ENCODE results near the gene FANCE.

GRCh38 chr6:35406711-35407485 lies 45.2 kb upstream of the FANCE start:
- TF ChIP-seq EZH2phosphoT487 (IDR thresholded peaks at IDR 0.05; ENCODE audit: unreplicated experiment) = no peak
- TF ChIP-seq CTCF (conservative IDR thresholded peaks at IDR 0.05; ENCODE audit: low read depth in 2 of 2) = no peak
